Esophagus muscularis mucosa (tissue), 4 donors: ENCODE results near the gene SRGN. TPM values are rescaled to one million over a fixed set of nuclear protein-coding genes. Genes with fewer than 3 reads are reported as not detected.

Source experiments
- DNase-seq: peaks from one replicate; pipeline ENCODE4 v3.0.0-alpha.2; 2017; ENCODE audit errors: extremely low spot score
- H3K27ac ChIP-seq, 4 donors: fragments of 200-600 bp; sonication (generic); replicated peaks in 1 of 4; 1 replicate in 3 of 4; 2 replicates in 1 of 4; pipeline ENCODE4 v1.5.1; 2016 to 2019; ENCODE audit warnings: mild to moderate bottlenecking in 1 of 4
- H3K27me3 ChIP-seq, 4 donors: fragments of 200-600 bp; sonication (generic); one replicate each; pipeline versions ENCODE4 v1.5.1 to v1.6.0; 2016 to 2019
- H3K36me3 ChIP-seq, 4 donors: fragments of 200-600 bp; sonication (generic); one replicate each; pipeline ENCODE4 v1.5.1; 2016 to 2019
- H3K4me1 ChIP-seq, 4 donors: fragments of 200-600 bp; sonication (generic); one replicate each; pipeline ENCODE4 v1.5.1; 2016 to 2019
- H3K4me3 ChIP-seq, 4 donors: fragments of 200-600 bp; sonication (generic); 1 replicate in 2 of 4; 2 replicates in 2 of 4; pipeline ENCODE4 v1.5.1; 2016 to 2019; ENCODE audit warnings: mild to moderate bottlenecking in 4 of 4, moderate library complexity in 1 of 4
- H3K9me3 ChIP-seq, 4 donors: fragments of 200-600 bp; sonication (generic); 1 replicate in 3 of 4; 2 replicates in 1 of 4; pipeline ENCODE4 v1.5.1; 2016 to 2019
- EP300 ChIP-seq: sonication (generic); formaldehyde crosslinking; IDR thresholded peaks from one replicate; pipeline ENCODE4 v1.6.1; 2017; ENCODE audit warnings: antibody characterized with exemption
- POLR2A ChIP-seq: fragments of 450-650 bp; IDR thresholded peaks from one replicate; pipeline ENCODE4 v1.6.1; 2017; ENCODE audit warnings: antibody characterized with exemption, moderate library complexity, mild to moderate bottlenecking, low read depth
- POLR2AphosphoS5 ChIP-seq, 2 donors: sonication (generic); formaldehyde crosslinking; IDR thresholded peaks; one replicate each; pipeline ENCODE4 v1.6.1; 2017; ENCODE audit warnings: antibody characterized with exemption in 2 of 2
- WGBS: methylation state at CpG from one replicate; pipeline ENCODE4 v1.1.5; 2018; 5-methylcytosine and 5-hydroxymethylcytosine counted together
- intact Hi-C: fragments of 100-400 bp; cut with DNase I; formaldehyde crosslinking; loops from one replicate; pipeline ENCODE4 v1.15.1; 2023
- total RNA-seq, 4 donors: library from RNA; depleted of rRNA; stranded (reverse); fragments of >200 nt; gene quantifications; one replicate each; pipeline versions ENCODE4 v1.1.0 to v1.2.1, GENCODE V29; 2016
- TF ChIP-seq, protein P1 (sequence below), 3 experiments: fragments of 200-600 bp in 2 of 3; fragments of 450-650 bp in 1 of 3; sonication (generic) in 2 of 3; IDR thresholded peaks; one replicate each; pipeline ENCODE4 v1.5.1; 2017 to 2019; ENCODE audit warnings: antibody characterized with exemption in 3 of 3, mild to moderate bottlenecking in 2 of 3, moderate library complexity in 1 of 3

The SRGN gene
- total RNA-seq, 4 donors from 2014 or later = 44.9 to 201 (median 82.3) TPM

- Histone ChIP-seq H3K27ac (peak overlapping the region in 3 of 4 donors; percentile 66 to 84 (median 78)), H3K27me3 (peaks cover 0 to 17% (median 0%) of the 10 kb centered on the region in 4 donors), H3K4me3 (no peak overlapping the region), H3K9me3 (no peaks in the 10 kb centered on the region), H3K36me3 (no peaks in the 10 kb centered on the region), H3K4me1 (peaks cover 14 to 49% (median 28%) of the 10 kb centered on the region in 4 donors)
- DNase-seq = no peak
- intact Hi-C loops = no loop called here
- 94% methylated on average over 8 of the region's 8 CpGs for WGBS
- TF ChIP-seq POLR2AphosphoS5 (IDR thresholded peaks at IDR 0.05) (no peak), POLR2A (no peak), EP300 (no peak)
- TF ChIP-seq, protein P1, sequence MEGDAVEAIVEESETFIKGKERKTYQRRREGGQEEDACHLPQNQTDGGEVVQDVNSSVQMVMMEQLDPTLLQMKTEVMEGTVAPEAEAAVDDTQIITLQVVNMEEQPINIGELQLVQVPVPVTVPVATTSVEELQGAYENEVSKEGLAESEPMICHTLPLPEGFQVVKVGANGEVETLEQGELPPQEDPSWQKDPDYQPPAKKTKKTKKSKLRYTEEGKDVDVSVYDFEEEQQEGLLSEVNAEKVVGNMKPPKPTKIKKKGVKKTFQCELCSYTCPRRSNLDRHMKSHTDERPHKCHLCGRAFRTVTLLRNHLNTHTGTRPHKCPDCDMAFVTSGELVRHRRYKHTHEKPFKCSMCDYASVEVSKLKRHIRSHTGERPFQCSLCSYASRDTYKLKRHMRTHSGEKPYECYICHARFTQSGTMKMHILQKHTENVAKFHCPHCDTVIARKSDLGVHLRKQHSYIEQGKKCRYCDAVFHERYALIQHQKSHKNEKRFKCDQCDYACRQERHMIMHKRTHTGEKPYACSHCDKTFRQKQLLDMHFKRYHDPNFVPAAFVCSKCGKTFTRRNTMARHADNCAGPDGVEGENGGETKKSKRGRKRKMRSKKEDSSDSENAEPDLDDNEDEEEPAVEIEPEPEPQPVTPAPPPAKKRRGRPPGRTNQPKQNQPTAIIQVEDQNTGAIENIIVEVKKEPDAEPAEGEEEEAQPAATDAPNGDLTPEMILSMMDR (IDR thresholded peaks at IDR 0.05) = no peak
Observed at GRCh38 chr10:69060127-69060798, 27.6 kb upstream of the SRGN start.

- H3K27ac ChIP-seq = peak overlapping the region; percentile 72 to 84 (median 79)
- peaks cover 10 to 49% (median 34%) of the 10 kb centered on the region in 4 donors for H3K4me1 ChIP-seq
- DNase-seq = no peak
- no peaks in the 10 kb centered on the region for H3K36me3 ChIP-seq
- TF ChIP-seq EP300 (peak; percentile 74), POLR2AphosphoS5 (IDR thresholded peaks at IDR 0.05) (peak; percentile 74 to 78), POLR2A (no peak)
- H3K9me3 ChIP-seq = no peaks in the 10 kb centered on the region
- peaks cover 0 to 12% (median 0%) of the 10 kb centered on the region in 4 donors for H3K27me3 ChIP-seq
- H3K4me3 ChIP-seq = peak overlapping the region in 3 of 4 donors; percentile 5 to 20 (median 14)
- WGBS = 47% methylated on average over 18 of the region's 20 CpGs
- intact Hi-C loops = no loop called here
Observed at GRCh38 chr10:69061305-69062161, 26.4 kb upstream of the SRGN start.

DNA sequence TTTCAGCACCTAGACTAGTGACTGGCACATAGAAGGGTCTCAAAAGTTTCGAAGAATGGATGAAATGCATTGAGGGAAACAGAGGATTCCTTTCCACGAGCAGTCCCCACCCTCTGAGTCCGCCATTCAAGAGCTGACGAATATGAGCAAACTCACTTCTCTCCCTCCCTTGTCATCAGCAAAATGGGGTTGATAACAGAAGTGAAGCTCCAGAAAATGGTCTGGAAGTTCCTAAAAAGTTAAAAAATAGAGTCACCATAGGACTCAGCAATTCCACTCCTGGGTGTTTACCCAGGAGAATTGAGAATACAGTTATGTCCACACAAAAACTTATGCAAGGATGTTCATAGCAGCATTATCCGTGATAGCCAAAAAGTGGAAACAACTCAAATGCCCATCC lies 25.0 kb upstream of the SRGN start:
- whole genome bisulfite sequencing = 68% methylated on average over 5 of the region's 5 CpGs
- intact Hi-C loops = no loop called here
- H3K4me3 ChIP-seq = no peak overlapping the region
- no peak for DNase-seq
- H3K27me3 ChIP-seq = peaks cover 0 to 4% (median 0%) of the 10 kb centered on the region in 4 donors
- TF ChIP-seq POLR2AphosphoS5 (IDR thresholded peaks at IDR 0.05) = no peak
- H3K9me3 ChIP-seq = no peaks in the 10 kb centered on the region
- H3K36me3 ChIP-seq = no peaks in the 10 kb centered on the region
- peaks cover 4 to 38% (median 28%) of the 10 kb centered on the region in 4 donors for H3K4me1 ChIP-seq
- H3K27ac ChIP-seq = peak overlapping the region in 3 of 4 donors; percentile 72 to 84 (median 80)

DNA sequence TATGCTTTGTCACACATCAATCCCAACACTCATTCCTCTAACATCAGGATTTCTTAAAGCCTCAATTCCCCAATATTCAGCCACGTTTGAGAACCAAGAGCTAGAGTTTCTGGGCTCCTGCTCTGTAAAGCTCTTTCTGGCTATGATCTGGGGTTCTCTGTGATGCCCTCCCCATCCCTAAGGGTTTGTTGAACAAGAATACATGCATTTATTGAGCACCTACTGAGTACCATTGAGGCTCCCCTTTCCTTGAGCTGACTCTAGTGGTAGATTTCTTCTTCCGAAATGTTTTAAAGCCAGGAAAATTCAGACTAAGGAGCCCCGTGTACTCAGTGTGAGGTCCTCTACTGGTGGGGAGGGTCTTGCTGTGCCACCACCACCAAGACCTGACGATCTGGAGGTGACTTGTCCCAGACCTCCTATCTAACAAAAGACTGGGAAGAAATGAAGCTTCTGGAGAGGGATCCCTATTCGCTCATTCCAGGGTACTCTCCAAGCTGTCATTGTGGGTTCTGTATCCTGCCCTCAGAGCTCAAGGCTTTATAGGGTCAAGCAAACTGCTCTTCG lies 23.1 kb upstream of the SRGN start:
- WGBS = 89% methylated on average over 6 of the region's 6 CpGs
- peaks cover 0 to 4% (median 0%) of the 10 kb centered on the region in 4 donors for H3K27me3 ChIP-seq
- intact Hi-C loops = no loop called here
- DNase-seq = no peak
- peaks cover 4 to 38% (median 28%) of the 10 kb centered on the region in 4 donors for H3K4me1 ChIP-seq
- no peak overlapping the region for H3K4me3 ChIP-seq
- no peaks in the 10 kb centered on the region for H3K36me3 ChIP-seq
- TF ChIP-seq, protein P1 (IDR thresholded peaks at IDR 0.05) = no peak
- no peak for TF ChIP-seq POLR2AphosphoS5 (IDR thresholded peaks at IDR 0.05)
- no peak for TF ChIP-seq EP300
- no peak for TF ChIP-seq POLR2A
- no peaks in the 10 kb centered on the region for H3K9me3 ChIP-seq
- peak overlapping the region in 2 of 4 donors; percentile 6 to 51 for H3K27ac ChIP-seq

- Histone ChIP-seq H3K4me3 (no peak overlapping the region), H3K4me1 (peaks cover 4 to 33% (median 26%) of the 10 kb centered on the region in 4 donors), H3K36me3 (no peaks in the 10 kb centered on the region), H3K9me3 (no peaks in the 10 kb centered on the region), H3K27me3 (peaks cover 0 to 4% (median 0%) of the 10 kb centered on the region in 4 donors), H3K27ac (peak overlapping the region; percentile 1 to 51 (median 13))
- 67% methylated on average over 8 of the region's 8 CpGs for WGBS
- intact Hi-C loops = no loop called here
- TF ChIP-seq EP300 (no peak), POLR2A (no peak), POLR2AphosphoS5 (IDR thresholded peaks at IDR 0.05) (no peak)
- TF ChIP-seq, protein P1 (IDR thresholded peaks at IDR 0.05) = no peak
- DNase-seq = no peak
Observed at GRCh38 chr10:69065406-69066361, 22.2 kb upstream of the SRGN start.
